Duodenal mucosa (tissue), 2 donors: ENCODE measurements around the gene ZNF710.
A peak's percentile ranks its signal among the peaks of the same experiment; 100 is the strongest.

Experiments used
- H3K27ac ChIP-seq: one replicate; pipeline ENCODE4 v1.7.0; 2013; ENCODE audit warnings: low read depth, low read length
- H3K27me3 ChIP-seq, 2 donors: one replicate each; pipeline ENCODE4 v1.7.0; 2013; ENCODE audit warnings: low read length in 2 of 2, control low read depth in 1 of 2; ENCODE audit not compliant: insufficient read depth in 2 of 2, control insufficient read depth in 1 of 2
- H3K36me3 ChIP-seq, 2 donors: one replicate each; pipeline ENCODE4 v1.7.0; 2013; ENCODE audit warnings: low read length in 2 of 2, control low read depth in 1 of 2; ENCODE audit not compliant: insufficient read depth in 2 of 2, control insufficient read depth in 1 of 2
- H3K4me1 ChIP-seq, 2 donors: one replicate each; pipeline ENCODE4 v1.7.0; 2013; ENCODE audit warnings: low read length in 2 of 2, control low read depth in 1 of 2; ENCODE audit not compliant: insufficient read depth in 2 of 2, control insufficient read depth in 1 of 2
- H3K4me3 ChIP-seq, 2 donors: one replicate each; pipeline ENCODE4 v1.7.0; 2013; ENCODE audit warnings: low read length in 2 of 2, low read depth in 1 of 2
- H3K9ac ChIP-seq, 2 donors: one replicate each; pipeline ENCODE4 v1.7.0; 2013; ENCODE audit warnings: low read length in 2 of 2, low read depth in 1 of 2
- H3K9me3 ChIP-seq, 2 donors: one replicate each; pipeline ENCODE4 v1.7.0; 2013; ENCODE audit warnings: low read length in 2 of 2, control low read depth in 1 of 2; ENCODE audit not compliant: control insufficient read depth in 1 of 2

The ZNF710 gene

GRCh38 chr15:90075420-90076289 is 74.5 kb downstream of the ZNF710 start:
- H3K4me3 ChIP-seq: no peak overlapping the region
- no peaks in the 10 kb centered on the region for H3K27me3 ChIP-seq
- H3K36me3 ChIP-seq: peaks cover 24 to 59% of the 10 kb centered on the region in 2 donors
- H3K4me1 ChIP-seq: peaks cover 6 to 10% of the 10 kb centered on the region in 2 donors
- no peaks in the 10 kb centered on the region for H3K9me3 ChIP-seq
- H3K9ac ChIP-seq: no peak overlapping the region
- H3K27ac ChIP-seq: peak overlapping the region; percentile 39

- Histone ChIP-seq H3K4me1 (peaks cover 6 to 10% of the 10 kb centered on the region in 2 donors), H3K9ac (no peak overlapping the region), H3K4me3 (no peak overlapping the region), H3K36me3 (peaks cover 30 to 69% of the 10 kb centered on the region in 2 donors), H3K27ac (no peak overlapping the region), H3K9me3 (no peaks in the 10 kb centered on the region), H3K27me3 (no peaks in the 10 kb centered on the region)
These were observed 75.6 kb downstream of the ZNF710 start for GRCh38 chr15:90076716-90077115.

GRCh38 chr15:90078965-90079364 is 77.8 kb downstream of the ZNF710 start:
- Histone ChIP-seq H3K4me1 (peaks cover 6 to 10% of the 10 kb centered on the region in 2 donors), H3K4me3 (no peak overlapping the region), H3K36me3 (peaks cover 32 to 69% of the 10 kb centered on the region in 2 donors), H3K27ac (no peak overlapping the region), H3K9ac (no peak overlapping the region), H3K9me3 (no peaks in the 10 kb centered on the region), H3K27me3 (no peaks in the 10 kb centered on the region)

GRCh38 chr15:90079619-90080457 is 78.7 kb downstream of the ZNF710 start:
- H3K36me3 ChIP-seq: peaks cover 32 to 69% of the 10 kb centered on the region in 2 donors
- peaks cover 6 to 10% of the 10 kb centered on the region in 2 donors for H3K4me1 ChIP-seq
- no peaks in the 10 kb centered on the region for H3K9me3 ChIP-seq
- H3K9ac ChIP-seq: no peak overlapping the region
- no peak overlapping the region for H3K27ac ChIP-seq
- H3K4me3 ChIP-seq: no peak overlapping the region
- H3K27me3 ChIP-seq: no peaks in the 10 kb centered on the region

- Histone ChIP-seq H3K27ac (no peak overlapping the region), H3K4me3 (no peak overlapping the region), H3K9me3 (no peaks in the 10 kb centered on the region), H3K4me1 (peaks cover 6 to 9% of the 10 kb centered on the region in 2 donors), H3K27me3 (no peaks in the 10 kb centered on the region), H3K9ac (no peak overlapping the region), H3K36me3 (peaks cover 36 to 72% of the 10 kb centered on the region in 2 donors)
These were observed 79.3 kb downstream of the ZNF710 start for GRCh38 chr15:90080458-90080755.

GRCh38 chr15:90080818-90081393 is 79.8 kb downstream of the ZNF710 start:
- no peak overlapping the region for H3K27ac ChIP-seq
- no peaks in the 10 kb centered on the region for H3K27me3 ChIP-seq
- H3K4me3 ChIP-seq: no peak overlapping the region
- H3K4me1 ChIP-seq: peaks cover 4% of the 10 kb centered on the region in 2 donors
- H3K9ac ChIP-seq: no peak overlapping the region
- peaks cover 40 to 75% of the 10 kb centered on the region in 2 donors for H3K36me3 ChIP-seq
- H3K9me3 ChIP-seq: no peaks in the 10 kb centered on the region

- H3K36me3 ChIP-seq: peaks cover 43 to 80% of the 10 kb centered on the region in 2 donors
- no peaks in the 10 kb centered on the region for H3K9me3 ChIP-seq
- no peaks in the 10 kb centered on the region for H3K27me3 ChIP-seq
- no peak overlapping the region for H3K9ac ChIP-seq
- H3K4me3 ChIP-seq: no peak overlapping the region
- H3K27ac ChIP-seq: no peak overlapping the region
- H3K4me1 ChIP-seq: no peaks in the 10 kb centered on the region
These were observed 81.1 kb downstream of the ZNF710 start for GRCh38 chr15:90082140-90082715.

GRCh38 chr15:90083419-90083818 is 82.3 kb downstream of the ZNF710 start:
- no peaks in the 10 kb centered on the region for H3K4me1 ChIP-seq
- no peak overlapping the region for H3K27ac ChIP-seq
- no peak overlapping the region for H3K4me3 ChIP-seq
- H3K27me3 ChIP-seq: no peaks in the 10 kb centered on the region
- H3K36me3 ChIP-seq: peaks cover 50 to 86% of the 10 kb centered on the region in 2 donors
- H3K9ac ChIP-seq: no peak overlapping the region
- H3K9me3 ChIP-seq: no peaks in the 10 kb centered on the region

GRCh38 chr15:90083954-90084607 is 83.0 kb downstream of the ZNF710 start:
- Histone ChIP-seq H3K4me3 (no peak overlapping the region), H3K36me3 (peaks cover 51 to 83% of the 10 kb centered on the region in 2 donors), H3K9me3 (no peaks in the 10 kb centered on the region), H3K4me1 (no peaks in the 10 kb centered on the region), H3K9ac (no peak overlapping the region), H3K27ac (no peak overlapping the region), H3K27me3 (no peaks in the 10 kb centered on the region)
